NCI-H1048 (cell line): ENCODE measurements around the gene KPNA2.
"Not testable (repeated sequence)": the region's sequence is repeated elsewhere in the genome, so short reads cannot be mapped to it uniquely, and the experiment has no call there.

Source experiments
- DNase-seq: peaks from one replicate; lab custom pipeline; 2025; lab: John Stamatoyannopoulos, UW

Gene KPNA2

GRCh38 chr17:68035523-68036303 is at the start of gene KPNA2:
KPNA2 (plus strand) TSS chr17:68035735; CDS start chr17:68037133, 1,398 bp downstream.
- peak; percentile 99 for DNase-seq

GRCh38 chr17:67990909-67991308 is 44.6 kb upstream of the KPNA2 start:
- no peak for DNase-seq

- DNase-seq: no peak
Measured at GRCh38 chr17:67992548-67993152, 42.9 kb upstream of the KPNA2 start.

GRCh38 chr17:67993153-67993997 is 42.2 kb upstream of the KPNA2 start:
- peak; percentile 52 for DNase-seq

GRCh38 chr17:67993998-67994361 is 41.6 kb upstream of the KPNA2 start:
- no peak for DNase-seq

- no peak for DNase-seq
Measured at GRCh38 chr17:67994817-67995569, 40.5 kb upstream of the KPNA2 start.

- DNase-seq: no peak
Measured at GRCh38 chr17:67995570-67996263, 39.8 kb upstream of the KPNA2 start.

- not testable (repeated sequence) for DNase-seq
Measured at GRCh38 chr17:67996301-67997171, 39.0 kb upstream of the KPNA2 start, which contains the start of gene C17orf58. C17orf58 (minus strand) TSS chr17:67996469; CDS start chr17:67996198, 271 bp downstream.

- no peak for DNase-seq
Measured at GRCh38 chr17:67998466-67998865, 37.1 kb upstream of the KPNA2 start.

GRCh38 chr17:67999291-67999911 is 36.1 kb upstream of the KPNA2 start:
- no peak for DNase-seq

GRCh38 chr17:68004201-68004600 is 31.3 kb upstream of the KPNA2 start:
- DNase-seq: no peak

- no peak for DNase-seq
Measured at GRCh38 chr17:68006797-68007196, 28.7 kb upstream of the KPNA2 start.

GRCh38 chr17:68011199-68011665 is 24.3 kb upstream of the KPNA2 start:
- no peak for DNase-seq

- DNase-seq: no peak
Measured at GRCh38 chr17:68013385-68013784, 22.1 kb upstream of the KPNA2 start.

- DNase-seq: no peak
Measured at GRCh38 chr17:68015081-68015723, 20.3 kb upstream of the KPNA2 start.

GRCh38 chr17:68016838-68017237 is 18.7 kb upstream of the KPNA2 start:
- DNase-seq: no peak

- not testable (repeated sequence) for DNase-seq
Measured at GRCh38 chr17:68018493-68018892, 17.0 kb upstream of the KPNA2 start.

GRCh38 chr17:68019336-68019674 is 16.2 kb upstream of the KPNA2 start:
- DNase-seq: no peak
